A673 (cell line): ENCODE data around the gene CNOT6L.

Experiments
- CTCF ChIP-seq: fragments of 300-800, 200-600 bp; sonication (generic); conservative IDR thresholded peaks from 2 replicates; pipeline ENCODE4 v1.5.1; 2017; ENCODE audit warnings: low read depth, mild to moderate bottlenecking, antibody characterized with exemption, low read length, moderate library complexity, mixed read lengths
- EZH2 ChIP-seq: fragments of 200-600 bp; sonication (generic); IDR thresholded peaks from 2 replicates; pipeline ENCODE4 v1.6.1; 2017; ENCODE audit warnings: borderline replicate concordance, low read depth, mild to moderate bottlenecking, mixed read lengths, antibody characterized with exemption, low read length; ENCODE audit not compliant: poor library complexity, severe bottlenecking

DNA sequence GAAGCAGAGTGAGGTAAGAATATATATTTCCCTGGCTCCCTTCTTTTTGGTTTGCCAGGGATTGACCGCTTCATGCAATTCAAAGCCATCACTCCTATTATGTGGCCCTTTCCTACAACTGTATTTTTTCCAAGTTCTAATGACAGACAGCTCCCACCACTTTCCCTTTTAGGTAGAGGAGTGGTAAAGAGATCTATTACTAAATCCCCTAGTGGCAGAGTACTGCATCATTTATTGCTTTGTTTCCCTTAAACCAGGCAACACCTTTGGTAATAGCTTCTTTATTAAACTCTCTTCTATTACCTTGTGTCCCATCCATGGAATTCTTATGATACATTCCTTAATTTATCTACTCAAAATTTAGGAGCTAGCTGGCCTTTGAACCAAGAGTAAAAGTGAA lies 90.7 kb downstream of the CNOT6L start:
- no peak for TF ChIP-seq EZH2
- no peak for TF ChIP-seq CTCF
